GM19397 (cell line): ENCODE measurements around the gene GRK1.

Source experiments
- ATAC-seq: cut with Tn5 transposase; IDR thresholded peaks from one replicate; pipeline ENCODE4 v1.9.1; 2021; ENCODE audit warnings: mild to moderate bottlenecking, moderate library complexity; ENCODE audit not compliant: unreplicated experiment

Gene GRK1

DNA sequence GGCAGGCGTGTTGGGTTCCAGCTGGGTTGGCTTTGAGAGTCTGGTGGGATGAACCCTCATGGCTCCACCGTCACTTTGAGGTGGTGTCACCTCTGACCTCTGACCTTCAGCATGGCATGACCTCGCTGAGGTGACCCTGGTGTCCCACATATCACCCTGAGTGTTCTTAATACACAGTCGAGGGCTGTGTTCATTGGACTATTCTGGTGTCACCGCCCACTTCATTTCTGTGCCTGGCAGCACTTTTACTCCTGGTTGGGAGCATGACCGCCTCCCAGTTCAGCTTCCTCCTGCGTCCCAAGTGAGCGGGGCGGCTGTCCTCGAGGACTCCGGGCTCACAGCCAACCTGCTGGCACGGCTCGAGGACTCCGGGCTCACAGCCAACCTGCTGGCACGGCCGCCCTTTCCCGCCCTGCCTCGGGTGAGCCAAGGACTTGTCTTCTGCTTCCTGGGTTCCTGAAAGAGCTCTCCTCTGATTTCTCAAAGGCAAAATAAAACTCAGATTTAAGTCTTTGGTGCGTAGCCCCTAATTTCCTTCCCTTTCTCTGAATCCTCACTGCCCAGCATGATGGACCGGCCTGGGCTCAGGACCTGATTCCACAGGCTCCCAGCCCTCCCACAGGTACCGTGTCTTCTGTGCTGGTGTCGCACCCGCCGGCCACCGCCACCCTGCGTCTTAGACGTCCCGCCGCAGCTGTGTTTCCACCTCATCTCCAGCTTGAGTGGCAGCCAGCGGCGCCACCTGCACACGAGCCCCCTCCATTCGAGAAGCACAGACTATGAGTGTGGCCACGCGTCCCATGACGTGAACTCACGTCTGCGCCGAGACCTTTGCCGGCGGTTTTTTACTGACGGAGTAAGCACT is 19.4 kb upstream of the GRK1 start:
- ATAC-seq, result no peak

DNA sequence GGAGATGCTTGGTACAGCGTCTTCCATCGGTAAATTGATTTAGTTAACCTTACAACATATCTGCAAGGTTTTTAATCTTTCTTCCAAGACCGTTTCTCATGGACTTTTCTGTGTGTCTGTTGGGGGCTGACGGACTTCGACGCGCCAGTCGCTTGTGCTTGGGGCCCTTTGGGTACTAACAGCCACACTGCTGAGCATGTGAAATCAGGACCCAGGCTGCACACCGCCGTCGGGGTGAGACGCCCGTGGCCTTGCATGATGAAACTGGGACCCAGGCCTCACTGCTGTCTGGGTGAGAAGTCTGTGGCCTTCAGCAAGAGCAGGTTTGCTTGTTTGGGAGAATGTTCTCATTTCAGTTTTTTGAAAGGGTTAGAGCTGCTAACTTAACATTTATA is 18.8 kb upstream of the GRK1 start:
- no peak for ATAC-seq

DNA sequence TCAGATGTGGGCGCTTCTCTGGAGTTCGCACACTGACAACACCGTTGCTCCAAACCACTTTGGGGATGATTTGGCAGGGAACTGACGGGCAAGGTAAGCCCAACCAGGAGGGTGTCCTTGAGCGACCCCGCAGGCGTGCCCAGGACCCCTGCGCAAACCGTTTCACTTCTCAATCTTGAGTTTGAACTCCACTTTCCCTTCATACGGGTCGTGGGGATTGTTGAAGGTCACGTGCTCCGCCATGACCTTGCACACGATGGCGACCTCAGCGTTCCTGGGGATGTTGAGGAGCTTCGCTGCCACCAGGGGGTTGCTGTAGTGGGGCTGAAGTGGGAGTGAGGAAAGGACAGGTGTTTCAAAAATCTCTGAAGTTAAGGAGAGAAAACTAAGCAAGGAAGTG is 17.8 kb upstream of the GRK1 start:
- no peak for ATAC-seq

DNA sequence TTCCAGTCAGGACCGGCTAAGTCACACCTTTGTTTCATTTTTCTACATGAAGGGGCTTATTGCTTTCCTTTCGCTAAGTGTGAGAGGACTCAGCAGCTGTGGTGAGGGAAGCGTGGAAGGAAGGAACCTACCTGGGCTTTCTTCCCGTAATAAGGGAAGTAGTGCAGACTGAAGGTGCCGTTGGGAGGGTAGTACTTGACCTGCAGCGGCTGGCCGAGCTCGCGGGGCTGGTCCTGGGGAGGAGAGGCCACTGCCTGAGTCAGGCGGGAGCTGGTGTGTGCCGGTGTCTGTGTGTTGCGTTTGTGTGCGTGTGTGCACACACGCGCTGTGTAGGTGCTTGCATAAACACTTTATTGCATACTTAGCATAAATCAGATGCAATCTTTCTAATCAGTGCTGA is 16.7 kb upstream of the GRK1 start:
- no peak for ATAC-seq

DNA sequence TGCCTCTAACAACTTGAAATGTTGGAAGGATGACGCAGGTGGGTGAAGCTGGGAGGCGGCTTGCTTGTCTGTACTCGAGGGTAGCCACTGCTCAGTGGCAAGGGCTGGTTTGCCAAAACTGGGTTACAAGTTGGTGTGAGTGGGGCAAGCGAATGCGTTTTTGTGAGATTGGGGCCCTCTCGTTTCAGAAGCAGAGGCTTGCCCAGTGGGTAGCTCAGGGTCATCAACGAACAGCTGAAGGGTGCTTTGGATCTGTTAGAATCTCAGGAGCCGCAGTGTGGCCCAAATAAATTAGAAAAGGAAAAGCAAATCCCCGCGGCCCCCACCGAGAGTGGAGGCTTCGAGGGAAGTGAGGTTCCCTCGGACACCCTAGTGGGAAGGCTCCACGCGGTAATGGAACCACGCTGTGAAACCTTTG is 16.3 kb upstream of the GRK1 start:
- no peak for ATAC-seq

DNA sequence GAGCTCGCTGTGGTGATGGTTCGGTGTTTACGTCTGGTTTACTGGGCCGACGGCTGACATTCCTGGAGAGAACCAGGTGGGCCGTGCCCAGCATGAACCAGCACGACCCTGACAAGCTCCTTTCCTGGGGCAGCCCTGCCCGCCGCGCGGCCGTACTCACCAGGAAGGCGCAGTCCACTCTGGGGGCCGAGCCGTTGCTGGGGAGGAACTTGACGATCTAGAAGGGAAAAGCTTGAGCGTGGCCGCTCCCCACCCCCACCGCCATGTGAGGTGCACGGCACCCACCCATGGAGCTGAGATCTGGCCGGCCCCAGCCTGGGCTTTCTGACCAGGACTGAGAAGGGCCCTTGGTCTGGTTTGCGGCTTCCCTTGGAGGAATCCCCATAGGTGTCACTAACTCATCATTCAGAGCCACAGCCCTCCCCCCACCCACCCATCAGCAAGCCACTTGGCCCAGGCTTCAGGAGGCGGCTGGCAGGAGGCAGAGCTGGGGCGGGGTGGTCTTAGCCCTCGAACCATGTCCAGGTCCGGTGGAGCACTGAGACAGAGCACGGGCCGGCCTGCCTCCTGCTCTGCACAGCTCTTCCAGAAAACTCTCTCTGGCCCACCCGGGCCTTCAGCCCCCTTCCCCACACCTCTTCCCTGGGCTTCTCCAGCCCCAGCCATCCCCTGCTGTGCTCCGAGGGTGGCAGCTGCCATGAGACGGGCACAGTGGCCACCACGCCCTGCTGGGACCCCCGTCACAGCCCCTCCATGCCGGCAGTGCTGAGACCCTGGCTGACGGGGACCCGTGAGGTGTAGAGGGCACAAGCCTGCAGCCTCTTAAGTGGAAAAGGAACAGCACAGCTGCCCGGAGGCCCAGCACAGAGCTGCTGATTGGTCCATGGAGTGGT is 15.3 kb upstream of the GRK1 start:
- no peak for ATAC-seq

DNA sequence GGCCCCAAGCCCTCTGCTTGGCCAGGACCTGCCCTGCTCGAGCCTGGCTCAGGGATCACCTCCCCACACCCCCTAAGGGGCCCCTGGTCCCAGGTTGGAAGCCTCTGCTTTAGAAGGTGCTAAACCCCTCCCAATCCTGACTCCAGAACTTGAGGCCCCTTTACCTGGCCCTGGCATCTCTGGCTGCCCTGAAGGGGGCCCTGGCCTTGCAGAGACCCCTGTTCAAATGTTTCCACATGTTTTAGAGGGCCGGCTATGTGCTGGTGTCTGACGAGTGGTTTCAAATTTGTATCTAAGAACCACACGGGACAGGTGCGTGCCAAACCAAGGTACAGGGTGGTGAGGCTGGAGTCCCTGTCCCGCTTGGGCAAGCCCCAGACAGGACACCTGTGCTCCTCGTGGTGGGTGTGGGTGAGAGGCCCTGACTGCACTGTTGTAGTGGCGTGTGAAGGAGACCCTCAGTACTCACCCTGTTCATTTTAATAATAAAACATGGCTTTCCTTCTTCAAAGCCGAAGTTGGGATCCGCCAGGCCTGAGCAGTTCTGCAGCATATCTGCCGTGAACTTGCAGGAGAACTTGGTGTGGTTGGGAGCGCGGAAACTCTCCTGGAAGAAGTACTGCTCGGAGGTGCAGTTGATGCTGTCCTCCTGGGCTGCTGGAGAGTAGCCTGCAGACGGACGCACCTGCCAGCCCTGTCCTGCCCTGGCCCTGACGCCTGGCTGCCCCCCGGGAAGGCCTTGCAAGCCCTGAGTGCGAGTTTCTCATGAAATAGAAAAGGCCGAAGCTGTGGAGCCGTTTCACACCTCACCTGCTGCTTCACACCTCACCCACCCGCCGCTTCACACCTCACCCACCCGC is 14.4 kb upstream of the GRK1 start:
- ATAC-seq, result no peak

DNA sequence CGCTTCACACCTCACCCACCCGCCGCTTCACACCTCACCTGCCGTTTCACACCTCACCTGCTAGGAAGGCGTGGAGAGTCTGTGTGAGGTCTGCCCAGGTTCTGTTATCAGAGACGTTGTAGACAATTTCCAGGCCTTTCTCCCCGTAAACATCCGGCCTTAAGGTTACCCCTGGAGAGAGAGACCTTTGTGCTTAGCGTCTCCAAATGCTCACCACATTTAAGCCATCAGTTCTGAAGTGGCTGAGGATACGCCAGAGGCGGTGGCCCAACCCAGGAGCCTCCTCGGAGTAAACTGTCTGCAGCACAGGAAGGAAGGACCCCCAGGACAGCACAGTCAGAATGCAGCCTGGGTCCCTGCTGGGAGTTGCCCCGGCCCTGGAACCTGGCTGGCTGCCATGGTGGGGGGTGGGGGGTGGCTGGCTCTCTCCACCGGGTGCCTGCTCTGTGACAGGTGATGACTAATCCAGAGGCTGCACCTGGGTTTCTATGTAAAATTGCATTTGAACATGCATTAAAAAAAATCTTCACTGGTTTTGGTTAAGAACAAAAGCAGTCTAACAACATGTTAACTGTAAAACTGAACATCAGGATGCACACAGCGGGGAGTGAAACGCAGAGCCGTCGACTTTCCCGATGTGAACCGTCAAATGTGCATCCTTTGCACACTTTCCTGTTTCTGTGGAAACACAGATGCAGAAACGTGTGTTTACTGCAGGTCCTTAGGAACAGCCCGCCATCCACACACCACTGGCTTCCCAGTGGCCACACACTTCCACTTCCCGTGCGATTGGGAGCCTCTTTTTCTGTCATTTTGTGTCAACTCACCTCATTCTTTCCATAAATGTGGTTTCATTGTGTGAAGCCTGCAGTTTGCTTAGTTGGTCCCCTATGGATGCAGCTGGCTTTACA is 13.5 kb upstream of the GRK1 start:
- ATAC-seq, result no peak

DNA sequence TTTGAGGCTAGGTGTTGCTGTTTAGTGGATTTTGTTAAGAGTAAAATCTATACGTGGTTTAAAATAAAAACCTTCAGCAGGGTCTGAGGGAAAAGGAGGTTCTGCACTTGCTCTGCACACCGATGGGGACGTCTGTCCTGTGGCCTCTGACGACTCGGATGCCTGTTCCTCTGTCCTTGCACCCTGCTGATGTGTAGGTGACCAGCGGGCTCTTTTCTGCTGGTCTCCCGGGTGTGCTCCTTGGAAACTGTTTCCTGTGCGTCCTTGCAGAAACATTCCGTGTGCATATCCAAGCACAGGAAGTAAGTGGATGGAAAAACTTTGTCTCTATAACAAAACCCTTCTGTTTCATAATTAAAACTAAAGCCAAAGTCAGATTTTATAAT is 12.9 kb upstream of the GRK1 start:
- ATAC-seq, result no peak

DNA sequence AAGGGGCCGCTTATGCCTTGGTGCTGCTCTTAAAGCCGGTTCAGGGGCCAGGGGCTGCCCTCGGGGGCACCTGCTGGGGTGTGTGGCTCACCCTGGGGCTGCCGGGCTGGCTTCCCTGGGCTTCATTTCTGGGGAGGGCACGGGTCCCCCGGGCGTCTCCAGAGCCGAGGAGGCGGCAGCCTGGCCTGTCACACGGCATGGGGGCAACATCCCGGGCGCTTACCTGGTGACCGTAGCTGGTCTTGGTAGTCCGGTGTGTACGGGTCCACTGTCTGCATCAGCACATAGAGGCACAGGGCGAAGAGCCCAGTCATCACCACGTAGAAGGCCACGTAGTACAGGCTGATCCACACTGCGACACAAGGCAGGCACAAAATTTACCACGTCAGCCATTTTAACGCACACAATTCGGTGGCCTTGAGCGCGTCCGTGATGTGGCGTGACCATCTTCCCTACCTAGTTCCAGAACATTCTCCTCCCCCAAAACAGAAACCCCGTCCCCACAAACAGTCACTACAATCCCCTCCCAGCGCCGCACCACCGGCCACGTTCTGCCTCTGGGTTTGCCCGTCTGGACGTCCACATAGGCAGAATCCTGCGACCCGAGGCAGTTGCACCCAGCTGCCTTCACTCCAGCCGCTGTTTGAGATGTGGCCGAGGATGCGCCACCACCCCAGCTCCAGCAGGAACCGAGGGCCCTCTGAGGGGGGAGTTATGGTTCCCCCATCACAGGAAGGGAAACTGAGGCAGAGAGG is 12.3 kb upstream of the GRK1 start:
- no peak for ATAC-seq

DNA sequence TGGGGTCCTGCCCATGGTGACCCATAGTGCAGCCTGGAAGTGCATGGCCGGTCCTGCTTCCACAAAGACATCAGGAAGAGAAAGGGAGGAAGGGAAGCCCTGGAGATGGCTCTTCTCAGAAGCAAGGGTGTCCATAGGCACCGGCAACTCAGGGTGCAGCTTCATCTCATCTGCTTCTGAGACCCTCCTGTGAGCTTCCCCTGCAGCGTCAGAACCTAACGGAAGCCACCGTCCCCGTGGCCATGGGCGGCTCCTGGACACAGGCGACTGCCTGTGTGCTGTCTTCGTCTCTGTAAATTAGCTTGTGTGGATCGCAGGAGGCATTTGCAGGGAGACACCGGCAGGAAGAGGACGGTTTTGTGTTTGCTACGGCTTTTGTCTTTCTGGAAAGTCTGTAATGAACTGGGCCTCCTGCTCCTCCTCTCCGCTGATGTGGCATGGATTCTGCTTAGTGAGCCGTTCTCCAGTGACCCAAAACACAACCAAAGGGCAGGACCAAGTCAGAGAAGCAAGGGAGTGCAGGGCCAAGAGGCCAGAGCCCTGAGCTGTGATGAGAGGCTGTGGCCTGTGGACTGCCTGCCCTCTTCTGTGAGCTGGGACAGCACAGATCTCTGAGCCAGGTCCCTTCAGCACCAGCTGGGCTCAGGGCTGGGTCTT is 11.5 kb upstream of the GRK1 start:
- ATAC-seq, result no peak

DNA sequence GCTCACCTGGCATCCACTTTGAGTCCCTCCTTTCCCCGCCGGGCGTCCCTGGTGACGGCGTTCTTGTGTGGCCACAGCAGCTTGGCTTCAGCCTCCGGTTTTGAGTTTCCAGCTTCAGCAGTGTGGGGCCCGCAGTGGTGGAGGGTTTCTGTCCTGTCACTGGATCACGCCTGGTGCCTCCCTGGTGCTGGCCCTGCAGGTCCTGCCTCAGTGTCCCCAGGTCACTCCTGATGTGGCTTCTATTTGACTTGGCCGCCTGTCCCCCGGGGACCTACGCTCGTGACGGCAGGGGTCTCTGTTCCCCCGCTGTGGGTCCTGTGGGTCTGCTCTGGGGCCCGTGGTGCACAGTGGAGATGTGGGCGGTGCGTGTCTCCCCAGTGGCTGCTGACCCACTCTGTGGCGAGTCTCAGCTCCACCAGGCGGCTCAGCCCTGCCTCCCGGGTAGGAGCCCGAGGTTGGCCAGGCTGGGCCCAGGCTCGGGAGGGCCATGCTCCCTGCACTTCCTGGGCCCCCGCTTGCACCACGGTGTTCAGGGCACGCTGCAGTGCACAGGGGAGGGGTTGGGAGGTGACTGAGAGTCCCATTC is 10.9 kb upstream of the GRK1 start:
- ATAC-seq, result no peak

DNA sequence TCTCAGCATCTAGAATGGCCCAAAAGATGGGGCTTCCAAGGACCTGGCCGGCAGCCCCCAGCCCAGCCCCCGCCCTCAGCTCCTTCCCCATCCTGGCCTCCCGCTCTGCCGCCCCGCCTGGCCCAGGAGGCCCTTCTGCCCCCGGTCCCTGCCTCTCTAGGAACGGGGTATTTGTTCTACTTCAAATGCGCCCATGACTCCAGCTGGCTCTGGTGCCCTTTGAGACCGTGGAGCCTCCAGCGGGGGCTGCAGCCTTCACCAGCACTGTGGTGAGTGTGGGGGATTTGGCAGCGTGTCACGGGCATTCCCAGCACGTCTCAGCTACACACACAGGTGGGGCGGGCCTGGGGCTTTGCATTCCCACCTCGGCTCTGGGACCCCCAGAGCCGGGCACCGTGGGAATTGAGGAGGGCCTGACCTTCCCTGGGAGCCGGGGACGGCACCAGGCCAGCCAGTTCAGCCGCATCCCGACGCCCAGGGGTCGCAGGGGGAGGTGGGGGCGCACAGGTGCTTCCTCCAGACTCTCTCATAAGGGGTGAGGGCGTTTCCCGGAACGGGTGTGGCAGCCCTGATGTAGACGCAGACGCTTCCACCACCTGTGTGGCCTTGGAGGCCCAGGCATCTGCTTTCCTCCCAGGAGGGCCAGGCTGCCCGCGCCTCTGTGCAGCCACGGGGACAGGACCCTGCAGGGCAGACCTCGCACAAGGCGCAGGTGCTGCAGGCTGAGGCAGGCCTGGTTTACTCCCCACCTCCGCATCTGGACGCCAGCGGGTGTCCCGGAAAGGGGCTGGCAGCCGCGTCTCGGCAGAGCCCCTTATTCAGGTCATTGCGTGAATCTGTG is 10.0 kb upstream of the GRK1 start:
- ATAC-seq, result no peak

DNA sequence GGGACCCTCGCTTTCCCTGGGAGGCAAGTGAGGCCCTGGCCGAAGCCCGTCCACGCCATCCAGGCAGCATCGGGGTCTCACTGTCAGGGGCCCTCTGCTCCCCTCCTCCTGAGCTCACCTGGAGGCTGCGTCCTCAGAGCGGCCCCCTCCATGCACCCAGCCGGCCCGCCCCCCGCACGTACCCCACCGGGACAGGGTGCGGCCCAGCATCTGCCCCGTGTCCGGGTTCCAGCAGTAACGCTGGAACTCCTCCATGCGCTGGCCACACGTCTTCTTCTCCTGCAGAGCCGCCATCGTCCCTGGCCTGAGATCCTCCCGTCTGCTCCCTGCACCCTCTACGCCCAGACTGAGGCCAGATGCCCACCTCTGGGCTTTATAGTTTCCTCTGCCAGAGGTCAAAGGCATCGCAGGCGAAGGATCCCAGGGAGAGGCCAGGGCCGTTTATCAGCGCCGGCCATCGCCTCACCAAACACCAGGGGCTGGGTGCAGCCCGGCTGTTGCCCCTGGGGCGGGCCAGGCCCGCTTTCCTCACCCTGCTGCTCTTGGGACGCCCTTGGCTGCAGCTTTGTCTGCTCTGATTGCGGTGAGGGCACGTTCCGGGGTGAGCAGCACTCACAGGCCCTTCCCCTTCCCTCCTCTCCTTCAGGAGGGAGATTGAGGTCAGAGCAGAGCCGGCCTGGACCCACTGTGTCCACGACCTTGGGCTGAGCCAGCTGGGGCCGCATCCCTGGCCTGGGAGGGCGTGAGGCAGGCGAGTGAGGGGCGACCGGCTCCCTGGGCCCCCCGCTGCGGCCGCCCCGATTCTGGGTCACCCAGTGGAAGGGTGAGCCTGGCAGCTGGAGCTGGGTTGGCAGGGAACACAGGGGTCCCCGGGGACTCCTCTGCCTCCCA is 8.9 kb upstream of the GRK1 start, which contains the start of gene ATP4B:
ATP4B (minus strand) TSS at position 348 of the 891 bp plus-strand sequence; CDS start at position 294, 54 bp downstream.
- no peak for ATAC-seq

DNA sequence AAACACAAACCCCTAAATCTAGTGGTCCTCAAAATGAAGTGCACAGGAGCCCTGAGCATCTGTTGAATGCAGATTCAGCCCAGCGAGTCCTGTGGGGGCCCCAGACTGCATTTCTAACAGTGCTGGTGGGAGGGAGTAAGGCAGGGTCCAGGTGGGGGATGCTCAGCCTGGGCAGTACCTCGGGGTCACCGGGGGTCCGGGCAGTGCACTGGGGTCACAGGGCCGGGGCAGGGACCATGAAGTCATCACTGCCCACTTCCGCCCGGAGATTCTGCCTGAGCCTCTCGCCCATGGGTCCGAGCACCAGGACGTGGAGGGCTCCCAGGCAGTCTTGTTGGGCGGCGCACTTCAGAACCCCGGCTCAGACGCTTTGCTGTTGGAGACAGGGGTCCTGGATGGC is 8.2 kb upstream of the GRK1 start:
- no peak for ATAC-seq

DNA sequence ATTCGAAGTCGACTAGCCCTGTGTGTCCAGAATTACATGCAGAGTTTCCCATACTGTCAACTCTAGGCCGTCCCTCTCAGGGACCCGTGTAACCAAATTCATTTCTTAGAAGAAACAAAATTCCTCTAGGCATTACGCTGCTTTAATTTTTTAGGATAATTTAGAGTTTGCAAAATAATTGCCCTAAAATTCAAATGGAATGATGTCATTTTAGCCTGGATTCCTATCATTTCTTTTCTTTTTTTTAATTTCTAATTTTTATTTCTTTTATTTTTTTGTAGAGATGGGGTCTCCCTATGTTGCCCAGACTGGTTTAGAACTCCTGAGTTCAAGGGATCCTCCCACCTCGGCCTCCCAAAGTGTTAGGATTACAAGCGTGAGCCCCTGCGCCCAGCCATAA is 7.7 kb upstream of the GRK1 start:
- ATAC-seq, result no peak
